ENCODE results near the gene HSD17B14. TPM values are rescaled to one million over a fixed set of nuclear protein-coding genes. Genes with fewer than 3 reads are reported as not detected.
A peak's percentile ranks its signal among the peaks of the same experiment; 100 is the strongest.

The HSD17B14 gene
- total and polyA plus RNA-seq, 9 of the 15 experiments (the other 6 are each of a cell fraction or from before 2014, with no cell fraction given): 0.16 TPM; not detected in 8

GRCh38 chr19:48874303-48875135 lies 38.2 kb upstream of the HSD17B14 start (continued):
- TF ChIP-seq UBTF (IDR thresholded peaks at IDR 0.05; ENCODE audit: borderline replicate concordance in 1 of 2, low read depth in 2 of 2, low read length in 2 of 2) (0 out of 4 replicates have a peak, but pooled peaks of 1 of the 2 experiments have one; percentile 20), CBFA2T2 (conservative IDR thresholded peaks at IDR 0.05) (peak; percentile 55), POLR2A (conservative IDR thresholded peaks at IDR 0.05) (0 out of 2 replicates have a peak, but pooled peaks have one; percentile 5), NFIC (IDR thresholded peaks at IDR 0.05) (peak; percentile 100), MTA3 (IDR thresholded peaks at IDR 0.05; ENCODE audit: borderline replicate concordance) (no peak; the same call in 1 of the 2 replicates), CTBP1 (IDR thresholded peaks at IDR 0.05; ENCODE audit: borderline replicate concordance) (peak; percentile 86; the same call in 1 of the 2 replicates), NFIX (CRISPR knock-in tag; IDR thresholded peaks at IDR 0.05; ENCODE audit: low read depth) (peak; percentile 93), NR2C1 (IDR thresholded peaks at IDR 0.05) (no peak), NR2C1 (tag; IDR thresholded peaks at IDR 0.05) (no peak), KLF6 (CRISPR knock-in tag; IDR thresholded peaks at IDR 0.05; ENCODE audit: borderline replicate concordance) (0 out of 2 replicates have a peak, but pooled peaks have one; percentile 7), MCM7 (IDR thresholded peaks at IDR 0.05) (no peak), FOXO4 (CRISPR knock-in tag; IDR thresholded peaks at IDR 0.05) (0 out of 2 replicates have a peak, but pooled peaks have one; percentile 49), OTX1 (CRISPR knock-in tag; IDR thresholded peaks at IDR 0.05) (peak; percentile 75; the same call in 1 of the 2 replicates), ZNF311 (CRISPR knock-in tag; IDR thresholded peaks at IDR 0.05) (0 out of 2 replicates have a peak, but pooled peaks have one; percentile 17), EHMT2 (IDR thresholded peaks at IDR 0.05) (no peak), ELF2 (CRISPR knock-in tag; IDR thresholded peaks at IDR 0.05) (peak; percentile 44; the same call in 1 of the 2 replicates), FOXA1 (IDR thresholded peaks at IDR 0.05; ENCODE audit: borderline replicate concordance) (no peak), MLLT1 (IDR thresholded peaks at IDR 0.05) (peak; percentile 77 to 83), ZNF274 (IDR thresholded peaks at IDR 0.05; ENCODE audit: borderline replicate concordance, low read depth, low read length) (no peak), JUN (IDR thresholded peaks at IDR 0.05; ENCODE audit: borderline replicate concordance, low read depth, low read length) (peak; percentile 48; the same call in 1 of the 2 replicates), JUN (CRISPR knock-in tag; IDR thresholded peaks at IDR 0.05; ENCODE audit: borderline replicate concordance) (no peak), RCOR1 (IDR thresholded peaks at IDR 0.05; ENCODE audit: borderline replicate concordance in 1 of 2, low read depth in 2 of 2, low read length in 2 of 2) (peak in 1 of 2 experiments; percentile 75; a peak in 2 of 4 replicates), ZNF174 (CRISPR knock-in tag; IDR thresholded peaks at IDR 0.05) (no peak)

Data from K562 (cell line).